ENCODE measurements around the gene METTL2B.
"Not testable (repeated sequence)": the region's sequence is repeated elsewhere in the genome, so short reads cannot be mapped to it uniquely, and the experiment has no call there.

Gene METTL2B

DNA sequence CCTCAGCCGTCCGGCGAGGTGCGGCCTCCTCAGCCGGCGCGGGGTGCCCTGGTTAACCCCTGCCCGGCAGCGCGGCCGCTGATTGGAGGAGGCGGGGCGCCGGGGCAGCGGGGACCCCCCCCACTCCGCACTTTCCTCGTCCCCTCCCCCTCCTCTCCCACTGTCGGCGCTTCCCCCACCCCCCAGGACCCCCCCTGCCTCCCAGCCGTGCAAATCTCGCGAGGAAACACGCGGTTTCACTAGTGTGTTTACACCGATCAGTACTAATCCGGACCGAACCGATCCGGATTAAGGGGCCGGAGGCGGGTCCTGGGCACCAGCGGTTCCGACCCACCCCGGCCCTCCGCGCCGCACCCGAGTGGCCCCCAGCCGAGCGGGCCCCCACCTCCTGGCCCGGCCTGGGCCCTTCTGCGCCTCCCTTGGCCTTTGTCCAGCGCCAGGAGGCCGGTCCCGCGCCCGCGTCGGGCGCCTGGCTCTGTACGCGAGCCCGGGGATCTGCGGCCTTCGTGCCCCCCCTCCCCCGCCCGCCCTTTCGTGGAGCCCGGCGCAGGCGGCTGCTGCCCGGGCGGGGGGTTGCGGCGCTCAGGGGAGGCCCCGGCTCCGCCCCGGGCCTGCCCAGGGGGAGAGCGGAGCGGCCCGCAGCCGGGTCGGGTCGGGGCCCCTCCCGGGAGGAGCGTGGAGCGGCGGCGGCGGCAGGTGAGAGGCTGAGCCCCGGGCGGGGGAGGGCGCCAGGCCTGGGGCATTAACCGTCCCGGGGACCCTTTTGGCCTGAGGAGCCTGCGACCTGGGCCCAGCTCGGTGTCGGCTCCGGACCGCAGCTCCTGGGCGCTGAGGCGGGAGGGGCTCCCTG is 54.8 kb downstream of the METTL2B start:
- not testable (repeated sequence) for H3K23ac ChIP-seq (ENCODE audit: low read length); H3K27me3 ChIP-seq (ENCODE audit: insufficient read depth, low read length); H3K9me3 ChIP-seq (ENCODE audit: insufficient read depth, low read depth, low read length); H3K4me1 ChIP-seq (ENCODE audit: control insufficient read depth in 1 of 2, insufficient read depth in 2 of 2, low read length in 2 of 2); H3K36me3 ChIP-seq (ENCODE audit: control insufficient read depth in 1 of 2, insufficient read depth in 2 of 2, low read length in 2 of 2); H2BK12ac ChIP-seq (ENCODE audit: low read length)
- Histone ChIP-seq H2BK120ac (ENCODE audit: insufficient read depth, low read length, poor library complexity) (peak overlapping the region; percentile 83), H3K14ac (ENCODE audit: low read length) (peak overlapping the region; percentile 98), H4K12ac (ENCODE audit: low read depth, low read length) (peak overlapping the region; percentile 91), H2AK5ac (ENCODE audit: low read length) (peak overlapping the region; percentile 98), H4K91ac (ENCODE audit: low read depth, low read length) (peak overlapping the region; percentile 100), H3K79me1 (ENCODE audit: low read length) (peaks cover 13% of the 10 kb centered on the region), H2AFZ (ENCODE audit: insufficient read depth, low read length, poor library complexity) (peak overlapping the region; percentile 93), H3K4ac (ENCODE audit: low read depth, low read length) (peak overlapping the region; percentile 90), H2BK5ac (ENCODE audit: low read depth, low read length, poor library complexity) (peak overlapping the region; percentile 96), H3K79me2 (ENCODE audit: control insufficient read depth, insufficient read depth, low read length, poor library complexity) (peaks cover 11% of the 10 kb centered on the region), H4K8ac (ENCODE audit: low read depth, low read length) (peak overlapping the region; percentile 95), H3K27ac (ENCODE audit: low read depth, low read length) (peak overlapping the region; percentile 86), H3K4me2 (ENCODE audit: low read length) (peak overlapping the region; percentile 85), H3K18ac (ENCODE audit: low read length) (peak overlapping the region; percentile 98), H3K9ac (ENCODE audit: low read length) (peak overlapping the region; percentile 97), H3K4me3 (ENCODE audit: low read depth, low read length) (peak overlapping the region; percentile 79)
- DNase-seq, result peak in 1 of 2 donors; percentile 68
- WGBS (ENCODE audit: extremely low coverage, insufficient coverage, insufficient read length), result no CpG with 5 or more reads among the region's 92 CpGs

DNA sequence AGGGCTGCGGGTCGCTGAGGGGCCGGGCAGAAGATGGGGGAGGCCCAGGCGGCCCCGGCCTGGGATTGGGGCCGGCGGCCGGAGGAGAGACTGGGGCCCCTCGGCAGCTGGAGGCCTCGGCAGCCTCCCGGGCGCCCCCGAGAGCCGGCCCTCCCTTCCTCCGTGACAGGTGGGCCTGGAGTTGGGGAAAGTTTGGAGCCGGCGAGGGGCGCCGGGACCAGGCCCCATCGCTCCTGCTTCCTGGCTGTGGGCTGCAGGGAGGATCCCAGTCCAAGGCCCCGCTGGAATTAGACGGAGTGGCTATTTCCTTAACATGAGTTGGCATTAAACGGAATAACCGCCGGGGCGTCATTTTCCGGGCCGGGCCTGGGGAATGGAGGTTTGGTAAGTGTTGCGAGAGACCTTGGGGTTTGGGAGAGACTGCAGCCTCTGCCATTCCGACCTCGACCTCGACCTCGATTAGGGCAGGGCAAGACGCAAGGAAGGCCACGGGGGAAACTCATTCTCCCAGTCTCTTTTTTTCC is 55.5 kb downstream of the METTL2B start:
- H2BK12ac ChIP-seq (ENCODE audit: low read length); H3K9me3 ChIP-seq (ENCODE audit: insufficient read depth, low read depth, low read length); H3K27me3 ChIP-seq (ENCODE audit: insufficient read depth, low read length); H3K23ac ChIP-seq (ENCODE audit: low read length); H3K4me1 ChIP-seq (ENCODE audit: control insufficient read depth in 1 of 2, insufficient read depth in 2 of 2, low read length in 2 of 2); H3K36me3 ChIP-seq (ENCODE audit: control insufficient read depth in 1 of 2, insufficient read depth in 2 of 2, low read length in 2 of 2); H4K12ac ChIP-seq (ENCODE audit: low read depth, low read length); H2AK5ac ChIP-seq (ENCODE audit: low read length): not testable (repeated sequence)
- Histone ChIP-seq H3K14ac (ENCODE audit: low read length) (peak overlapping the region; percentile 98), H4K8ac (ENCODE audit: low read depth, low read length) (peak overlapping the region; percentile 95), H3K27ac (ENCODE audit: low read depth, low read length) (peak overlapping the region; percentile 79), H3K4me2 (ENCODE audit: low read length) (peak overlapping the region; percentile 67), H3K18ac (ENCODE audit: low read length) (peak overlapping the region; percentile 78), H3K4me3 (ENCODE audit: low read depth, low read length) (peak overlapping the region; percentile 75), H3K9ac (ENCODE audit: low read length) (peak overlapping the region; percentile 73), H4K91ac (ENCODE audit: low read depth, low read length) (peak overlapping the region; percentile 100), H2BK5ac (ENCODE audit: low read depth, low read length, poor library complexity) (peak overlapping the region; percentile 89), H3K4ac (ENCODE audit: low read depth, low read length) (peak overlapping the region; percentile 90), H2BK120ac (ENCODE audit: insufficient read depth, low read length, poor library complexity) (peak overlapping the region; percentile 83), H3K79me2 (ENCODE audit: control insufficient read depth, insufficient read depth, low read length, poor library complexity) (peaks cover 11% of the 10 kb centered on the region), H3K79me1 (ENCODE audit: low read length) (peaks cover 13% of the 10 kb centered on the region), H2AFZ (ENCODE audit: insufficient read depth, low read length, poor library complexity) (peak overlapping the region; percentile 71)
- WGBS (ENCODE audit: extremely low coverage, insufficient coverage, insufficient read length), result no CpG with 5 or more reads among the region's 35 CpGs
- peak in 1 of 2 donors; percentile 33 for DNase-seq

DNA sequence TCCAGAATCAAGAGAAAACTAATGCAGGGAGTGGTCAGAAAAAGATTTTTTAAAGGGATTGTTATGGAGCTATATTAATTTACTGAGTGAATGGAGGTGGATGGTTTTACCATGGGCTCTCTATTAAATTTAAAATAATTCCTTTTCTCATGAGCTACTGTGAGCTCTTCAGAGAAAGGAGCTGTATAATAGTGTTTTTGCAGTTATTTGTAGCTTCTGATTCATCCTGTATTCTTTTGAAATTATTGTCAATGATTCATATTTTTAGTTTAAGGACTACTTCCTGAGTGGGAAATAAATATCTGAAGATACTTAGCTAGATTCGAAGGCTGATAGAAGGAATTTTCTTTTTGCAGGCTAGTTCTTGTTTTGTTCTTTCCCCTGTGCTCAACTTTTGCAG is 56.4 kb downstream of the METTL2B start:
- not testable (repeated sequence) for H2BK5ac ChIP-seq (ENCODE audit: low read depth, low read length, poor library complexity); H3K27ac ChIP-seq (ENCODE audit: low read depth, low read length); H3K9me3 ChIP-seq (ENCODE audit: insufficient read depth, low read depth, low read length); H2BK12ac ChIP-seq (ENCODE audit: low read length); H4K12ac ChIP-seq (ENCODE audit: low read depth, low read length); DNase-seq; H2BK120ac ChIP-seq (ENCODE audit: insufficient read depth, low read length, poor library complexity); H3K4me1 ChIP-seq (ENCODE audit: control insufficient read depth in 1 of 2, insufficient read depth in 2 of 2, low read length in 2 of 2); H4K91ac ChIP-seq (ENCODE audit: low read depth, low read length); H3K4me3 ChIP-seq (ENCODE audit: low read depth, low read length); H3K36me3 ChIP-seq (ENCODE audit: control insufficient read depth in 1 of 2, insufficient read depth in 2 of 2, low read length in 2 of 2); H2AFZ ChIP-seq (ENCODE audit: insufficient read depth, low read length, poor library complexity); H4K8ac ChIP-seq (ENCODE audit: low read depth, low read length); H3K18ac ChIP-seq (ENCODE audit: low read length); H3K4ac ChIP-seq (ENCODE audit: low read depth, low read length); H3K14ac ChIP-seq (ENCODE audit: low read length); H2AK5ac ChIP-seq (ENCODE audit: low read length); H3K23ac ChIP-seq (ENCODE audit: low read length); H3K27me3 ChIP-seq (ENCODE audit: insufficient read depth, low read length); H3K9ac ChIP-seq (ENCODE audit: low read length)
- peaks cover 13% of the 10 kb centered on the region for H3K79me1 ChIP-seq (ENCODE audit: low read length)
- peaks cover 11% of the 10 kb centered on the region for H3K79me2 ChIP-seq (ENCODE audit: control insufficient read depth, insufficient read depth, low read length, poor library complexity)
- WGBS (ENCODE audit: extremely low coverage, insufficient coverage, insufficient read length), result no CpG with 5 or more reads among the region's 1 CpG
- peak overlapping the region; percentile 38 for H3K4me2 ChIP-seq (ENCODE audit: low read length)

DNA sequence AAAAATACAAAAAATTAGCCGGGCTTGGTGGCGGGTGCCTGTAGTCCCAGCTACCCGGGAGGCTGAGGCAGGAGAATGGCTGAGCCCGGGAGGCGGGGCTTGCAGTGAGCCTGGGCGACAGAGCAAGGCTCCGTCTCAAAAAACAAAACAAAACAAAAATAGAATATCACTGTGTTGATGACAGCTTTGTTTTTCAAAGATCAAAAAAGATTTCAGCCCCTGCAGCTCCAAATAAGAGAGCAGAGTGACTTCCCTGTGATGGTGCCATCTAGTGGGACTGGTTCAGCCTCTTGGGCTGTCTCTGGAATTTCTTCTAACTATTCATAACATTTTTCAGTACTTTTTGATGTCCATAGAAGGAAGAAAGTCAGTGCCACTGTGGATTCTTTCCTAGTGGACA is 60.9 kb downstream of the METTL2B start:
- not testable (repeated sequence) for H3K14ac ChIP-seq (ENCODE audit: low read length); H2BK5ac ChIP-seq (ENCODE audit: low read depth, low read length, poor library complexity); H3K79me2 ChIP-seq (ENCODE audit: control insufficient read depth, insufficient read depth, low read length, poor library complexity); H2AFZ ChIP-seq (ENCODE audit: insufficient read depth, low read length, poor library complexity); H3K18ac ChIP-seq (ENCODE audit: low read length); H4K91ac ChIP-seq (ENCODE audit: low read depth, low read length); H2BK120ac ChIP-seq (ENCODE audit: insufficient read depth, low read length, poor library complexity); H3K4me1 ChIP-seq (ENCODE audit: control insufficient read depth in 1 of 2, insufficient read depth in 2 of 2, low read length in 2 of 2); H3K79me1 ChIP-seq (ENCODE audit: low read length); H3K4me2 ChIP-seq (ENCODE audit: low read length); H4K12ac ChIP-seq (ENCODE audit: low read depth, low read length); H3K27me3 ChIP-seq (ENCODE audit: insufficient read depth, low read length); H3K4ac ChIP-seq (ENCODE audit: low read depth, low read length); H3K9ac ChIP-seq (ENCODE audit: low read length); H2AK5ac ChIP-seq (ENCODE audit: low read length); H3K23ac ChIP-seq (ENCODE audit: low read length); H4K8ac ChIP-seq (ENCODE audit: low read depth, low read length); H2BK12ac ChIP-seq (ENCODE audit: low read length); H3K9me3 ChIP-seq (ENCODE audit: insufficient read depth, low read depth, low read length); H3K4me3 ChIP-seq (ENCODE audit: low read depth, low read length); H3K27ac ChIP-seq (ENCODE audit: low read depth, low read length)
- peak; percentile 6 to 62 for DNase-seq
- peaks cover 14 to 18% of the 10 kb centered on the region in 2 experiments for H3K36me3 ChIP-seq (ENCODE audit: control insufficient read depth in 1 of 2, insufficient read depth in 2 of 2, low read length in 2 of 2)
- no CpG with 5 or more reads among the region's 7 CpGs for WGBS (ENCODE audit: extremely low coverage, insufficient coverage, insufficient read length)

All from trophoblast cell (in vitro differentiated cells and primary cell).